A673 (cell line): ENCODE measurements around the gene DIPK1A.

Experiments used
- CTCF ChIP-seq: fragments of 300-800, 200-600 bp; sonication (generic); conservative IDR thresholded peaks from 2 replicates; pipeline ENCODE4 v1.5.1; 2017; ENCODE audit warnings: low read depth, mild to moderate bottlenecking, antibody characterized with exemption, low read length, moderate library complexity, mixed read lengths
- EZH2 ChIP-seq: fragments of 200-600 bp; sonication (generic); IDR thresholded peaks from 2 replicates; pipeline ENCODE4 v1.6.1; 2017; ENCODE audit warnings: borderline replicate concordance, low read depth, mild to moderate bottlenecking, mixed read lengths, antibody characterized with exemption, low read length; ENCODE audit not compliant: poor library complexity, severe bottlenecking

- TF ChIP-seq CTCF, result no peak
- no peak for TF ChIP-seq EZH2
Measured at GRCh38 chr1:92838519-92838918, 122.7 kb downstream of the DIPK1A start.
